Activated CD4-positive, alpha-beta T cell treated with anti-CD3 and anti-CD28 coated beads, Interleukin-2, Interleukin-6, amounts not matched to agents 100 ng/mL and 50 ng/mL, durations not matched to agents 16 hours and 8 hours (primary cell): ENCODE results near the gene P3H3.

ENCODE experiments used
- DNase-seq: peaks from one replicate; pipeline ENCODE4 v3.0.0-alpha.2; 2020

Gene P3H3

DNA sequence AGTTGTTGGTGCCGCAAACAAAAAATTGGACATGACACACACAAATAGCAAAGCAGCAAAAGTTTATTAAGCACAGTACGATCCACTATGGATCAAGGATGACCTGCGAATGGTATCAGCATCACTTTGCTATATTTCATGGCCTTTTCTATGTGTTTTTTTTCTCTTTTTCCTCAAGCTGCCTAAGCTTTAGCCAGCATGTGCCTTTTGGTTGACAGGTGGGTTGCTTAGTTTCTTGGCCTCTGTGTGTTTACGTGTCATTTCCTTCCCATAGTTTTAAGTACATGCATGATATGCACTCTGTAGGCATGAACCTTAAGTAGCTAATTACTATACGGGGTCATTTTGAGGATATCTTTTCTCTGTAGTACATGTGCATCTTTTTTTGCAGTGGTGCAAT lies 29.1 kb upstream of the P3H3 start:
- DNase-seq = no peak

DNA sequence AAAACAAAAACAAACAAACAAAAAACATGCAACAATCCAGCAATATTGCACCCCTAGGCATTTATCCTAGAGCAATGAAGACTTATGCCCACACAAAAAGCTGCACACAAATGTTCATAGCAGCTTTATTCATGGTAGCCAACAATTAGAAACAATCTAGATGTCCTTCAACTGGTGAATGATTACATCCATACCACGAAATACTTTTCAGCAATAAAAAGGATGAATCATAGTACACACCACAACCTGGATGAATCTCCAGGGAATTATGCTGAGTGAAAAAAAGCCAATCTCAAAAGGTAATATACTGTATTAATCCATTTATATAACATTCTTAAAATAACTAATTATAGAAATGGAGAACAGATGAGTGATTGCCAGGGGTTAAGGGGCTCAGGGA lies 21.0 kb upstream of the P3H3 start:
- no peak for DNase-seq

DNA sequence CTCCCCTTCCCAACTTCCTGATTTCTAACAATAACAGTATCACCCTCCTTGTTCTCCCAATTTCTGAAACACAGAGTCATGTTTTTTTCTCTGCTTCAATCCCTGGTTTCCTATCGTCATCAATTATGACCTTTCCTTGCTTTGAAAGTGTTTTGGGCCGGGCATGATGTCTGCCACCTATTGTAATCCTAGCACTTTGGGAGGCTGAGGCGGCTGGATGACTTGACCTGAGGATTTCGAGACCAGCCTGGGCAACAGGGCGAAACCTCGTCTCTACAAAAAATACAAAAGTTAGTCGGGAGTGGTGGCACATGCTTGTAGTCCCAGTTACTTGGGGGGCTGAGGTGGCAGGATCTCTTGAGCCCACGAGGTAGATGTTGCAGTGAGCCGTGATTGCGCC lies 19.2 kb upstream of the P3H3 start:
- DNase-seq = no peak

DNA sequence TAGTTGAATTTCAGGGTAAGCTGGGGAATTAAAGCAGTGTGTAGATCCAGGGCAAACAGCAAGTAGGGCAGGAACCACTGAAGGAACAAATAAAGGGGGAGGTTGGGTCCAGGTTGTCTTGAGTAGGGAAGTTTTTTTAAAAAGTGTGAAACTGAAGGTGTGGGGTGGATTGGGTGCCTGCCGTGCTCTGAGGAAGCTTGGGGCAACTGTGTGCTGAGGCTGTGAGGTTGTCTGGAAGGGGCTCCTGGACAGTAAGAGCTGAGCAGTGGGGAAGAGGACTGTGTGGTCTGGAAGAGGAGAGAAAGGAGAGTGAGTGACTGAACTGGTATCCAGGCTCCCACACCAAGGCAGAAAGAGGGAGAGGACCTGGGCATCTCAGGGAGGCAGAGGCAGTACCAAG lies 17.4 kb upstream of the P3H3 start:
- no peak for DNase-seq

DNA sequence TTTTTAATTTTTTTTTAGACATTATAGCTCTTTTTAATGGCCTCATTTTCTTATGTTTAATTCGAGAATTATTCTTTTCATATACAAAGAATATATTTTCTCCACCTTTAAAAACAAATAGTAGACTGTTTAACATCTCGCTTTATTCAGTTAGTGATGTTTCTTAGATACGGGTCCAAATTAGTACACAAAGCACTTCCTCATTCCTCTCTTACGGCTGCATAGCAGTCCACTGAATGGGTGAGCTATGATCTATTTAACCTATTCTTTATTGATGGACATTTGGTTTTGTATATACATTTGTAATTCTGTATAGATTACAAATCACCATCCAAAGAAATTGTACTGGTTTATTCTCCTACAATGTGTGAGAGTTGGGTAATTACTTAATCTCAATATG lies 14.8 kb upstream of the P3H3 start:
- no peak for DNase-seq

DNA sequence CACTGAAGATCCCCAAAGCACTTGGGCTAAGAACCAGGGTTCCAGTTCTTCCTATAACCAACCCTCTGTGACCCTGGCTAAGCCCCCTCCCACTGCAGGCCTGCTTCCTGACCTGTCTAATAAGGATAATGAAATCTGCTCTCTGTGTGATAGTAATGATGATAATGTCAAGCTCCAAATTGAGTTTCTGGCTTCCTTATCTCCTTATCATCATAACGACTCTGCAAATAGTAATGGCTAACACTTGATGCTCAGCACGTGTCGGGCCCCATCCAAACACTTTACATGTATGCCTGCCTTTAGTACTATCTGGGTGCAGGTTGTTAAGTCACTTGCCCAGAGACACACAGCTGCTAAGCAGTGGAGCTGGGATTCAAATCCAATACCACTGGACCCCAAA lies 11.6 kb upstream of the P3H3 start:
- DNase-seq = no peak

DNA sequence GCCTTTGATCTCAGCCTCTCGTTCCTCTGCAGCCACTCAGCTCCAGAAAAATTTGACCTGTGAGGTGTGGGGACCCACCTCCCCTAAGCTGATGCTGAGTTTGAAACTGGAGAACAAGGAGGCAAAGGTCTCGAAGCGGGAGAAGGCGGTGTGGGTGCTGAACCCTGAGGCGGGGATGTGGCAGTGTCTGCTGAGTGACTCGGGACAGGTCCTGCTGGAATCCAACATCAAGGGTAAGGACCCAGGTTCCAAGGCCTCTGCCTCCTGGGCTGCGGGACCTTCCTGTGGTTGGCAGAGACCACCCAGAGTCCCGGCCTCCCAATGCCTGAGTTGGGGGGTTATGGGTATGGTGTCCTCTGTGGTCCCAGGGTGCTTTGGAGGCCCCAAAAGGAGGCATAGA lies 11.1 kb upstream of the P3H3 start:
- no peak for DNase-seq

DNA sequence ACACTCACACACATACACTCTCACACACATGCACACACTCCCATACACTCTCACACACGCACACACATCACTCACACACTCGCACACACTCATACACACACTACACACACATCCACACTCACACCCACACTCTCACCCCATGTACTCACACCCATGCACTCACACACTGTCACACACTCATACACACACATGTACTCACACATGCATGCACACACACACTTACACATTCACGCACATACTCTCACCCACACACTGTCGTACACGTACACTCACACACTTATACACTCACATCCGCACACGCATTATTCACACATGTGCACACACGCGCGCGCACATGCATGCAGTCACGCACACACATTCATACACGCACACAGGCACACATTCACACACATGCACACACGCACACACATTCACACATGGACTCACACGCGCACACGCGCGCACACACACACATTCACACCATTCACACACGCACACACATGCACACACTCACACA lies 10.5 kb upstream of the P3H3 start:
- no peak for DNase-seq

DNA sequence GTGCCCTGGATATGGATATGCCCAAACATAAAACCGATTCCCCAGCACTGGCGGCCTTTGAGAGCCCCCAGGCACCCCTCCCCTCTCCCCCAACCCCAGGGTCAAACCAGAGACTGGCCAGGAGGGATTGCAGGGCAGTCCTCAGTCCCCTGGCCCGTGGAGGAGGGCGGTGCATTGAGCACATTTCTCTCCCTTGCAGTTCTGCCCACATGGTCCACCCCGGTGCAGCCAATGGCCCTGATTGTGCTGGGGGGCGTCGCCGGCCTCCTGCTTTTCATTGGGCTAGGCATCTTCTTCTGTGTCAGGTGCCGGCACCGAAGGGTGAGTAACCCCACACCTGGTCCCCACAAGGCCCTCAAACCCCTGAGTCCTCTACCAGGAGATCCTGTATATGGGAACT lies 10.0 kb upstream of the P3H3 start:
- DNase-seq = no peak

DNA sequence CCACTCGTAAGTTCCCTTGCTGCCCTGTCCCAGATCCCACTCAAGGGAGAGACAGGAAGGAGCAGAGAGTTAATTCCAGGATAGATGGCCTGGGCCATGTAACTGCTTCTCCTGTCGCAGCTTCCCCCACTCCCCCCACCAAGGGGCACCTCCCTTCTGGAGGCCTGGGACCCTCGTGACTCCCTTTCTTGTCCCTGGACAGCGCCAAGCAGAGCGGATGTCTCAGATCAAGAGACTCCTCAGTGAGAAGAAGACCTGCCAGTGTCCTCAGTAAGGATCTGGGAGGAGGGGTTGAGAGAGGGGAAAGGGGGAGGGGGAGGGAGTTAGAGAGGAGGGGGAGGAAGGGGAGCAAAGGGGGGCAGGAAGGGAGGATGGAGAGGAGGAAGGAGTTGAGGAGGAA lies 9.6 kb upstream of the P3H3 start:
- DNase-seq = no peak

DNA sequence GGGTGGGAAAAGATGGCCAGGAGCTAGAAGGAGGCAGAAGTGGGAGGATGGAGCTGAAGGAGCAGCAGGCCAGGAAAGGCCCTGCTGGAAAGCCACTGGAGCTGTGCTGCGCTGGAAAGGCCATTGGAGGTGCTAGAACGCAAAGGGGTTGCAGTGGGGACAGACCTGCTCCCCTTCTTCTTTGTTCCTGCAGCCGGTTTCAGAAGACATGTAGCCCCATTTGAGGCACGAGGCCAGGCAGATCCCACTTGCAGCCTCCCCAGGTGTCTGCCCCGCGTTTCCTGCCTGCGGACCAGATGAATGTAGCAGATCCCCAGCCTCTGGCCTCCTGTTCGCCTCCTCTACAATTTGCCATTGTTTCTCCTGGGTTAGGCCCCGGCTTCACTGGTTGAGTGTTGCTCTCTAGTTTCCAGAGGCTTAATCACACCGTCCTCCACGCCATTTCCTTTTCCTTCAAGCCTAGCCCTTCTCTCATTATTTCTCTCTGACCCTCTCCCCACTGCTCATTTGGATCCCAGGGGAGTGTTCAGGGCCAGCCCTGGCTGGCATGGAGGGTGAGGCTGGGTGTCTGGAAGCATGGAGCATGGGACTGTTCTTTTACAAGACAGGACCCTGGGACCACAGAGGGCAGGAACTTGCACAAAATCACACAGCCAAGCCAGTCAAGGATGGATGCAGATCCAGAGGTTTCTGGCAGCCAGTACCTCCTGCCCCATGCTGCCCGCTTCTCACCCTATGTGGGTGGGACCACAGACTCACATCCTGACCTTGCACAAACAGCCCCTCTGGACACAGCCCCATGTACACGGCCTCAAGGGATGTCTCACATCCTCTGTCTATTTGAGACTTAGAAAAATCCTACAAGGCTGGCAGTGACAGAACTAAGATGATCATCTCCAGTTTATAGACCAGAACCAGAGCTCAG lies 8.8 kb upstream of the P3H3 start:
- DNase-seq = no peak

DNA sequence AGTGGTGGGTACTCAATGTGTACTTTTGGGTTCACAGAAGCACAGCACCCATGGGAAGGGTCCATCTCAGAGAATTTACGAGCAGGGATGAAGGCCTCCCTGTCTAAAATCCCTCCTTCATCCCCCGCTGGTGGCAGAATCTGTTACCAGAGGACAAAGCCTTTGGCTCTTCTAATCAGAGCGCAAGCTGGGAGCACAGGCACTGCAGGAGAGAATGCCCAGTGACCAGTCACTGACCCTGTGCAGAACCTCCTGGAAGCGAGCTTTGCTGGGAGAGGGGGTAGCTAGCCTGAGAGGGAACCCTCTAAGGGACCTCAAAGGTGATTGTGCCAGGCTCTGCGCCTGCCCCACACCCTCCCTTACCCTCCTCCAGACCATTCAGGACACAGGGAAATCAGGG lies 8.0 kb upstream of the P3H3 start:
- DNase-seq = no peak

DNA sequence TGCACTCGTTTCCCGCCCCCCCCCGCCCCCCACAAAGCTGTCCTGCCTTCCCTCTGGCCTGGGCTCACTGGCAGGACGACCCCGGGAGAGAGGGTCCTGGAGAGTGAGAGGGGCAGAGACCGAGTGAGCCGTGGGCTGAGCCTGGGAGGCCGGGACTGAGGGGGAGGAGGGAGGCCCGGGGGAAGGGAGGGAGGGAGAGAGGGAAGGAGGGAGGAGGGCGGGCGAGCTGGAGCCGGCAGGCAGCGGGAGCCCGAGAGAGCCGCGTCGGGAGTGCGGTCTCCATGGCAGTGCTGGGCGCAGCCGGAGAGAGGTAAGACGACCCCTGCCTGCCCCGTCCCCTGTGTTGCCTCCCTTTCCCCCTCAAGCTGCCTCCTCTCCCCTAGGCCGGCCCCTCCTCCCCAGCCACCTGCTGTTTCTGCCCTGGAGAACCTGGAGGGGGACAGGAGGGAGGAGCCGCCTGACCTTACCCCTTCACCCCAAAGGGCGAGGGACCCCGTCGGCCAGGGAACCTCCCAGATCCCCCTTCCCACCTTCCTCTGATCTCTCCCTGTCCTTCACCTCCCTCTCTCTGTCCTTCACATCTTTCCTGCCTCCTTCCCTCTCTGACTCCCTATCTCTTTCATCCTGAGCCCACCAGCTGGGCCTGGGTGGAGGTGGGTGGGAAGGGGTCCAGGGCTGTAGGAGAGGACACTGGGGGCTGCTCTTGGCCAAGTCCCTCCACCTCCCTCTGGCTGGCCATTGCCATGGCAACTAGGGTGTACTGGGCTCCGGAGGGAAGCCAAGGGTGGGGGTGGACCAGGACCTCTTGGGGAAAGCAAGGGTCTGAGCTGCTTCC lies 6.4 kb upstream of the P3H3 start, which contains the start of gene GPR162:
Gene GPR162, plus strand, starts transcription at position 231 of the 835 bp plus-strand sequence. CDS start 2,078 bp downstream, outside the sequence.
- DNase-seq = no peak

DNA sequence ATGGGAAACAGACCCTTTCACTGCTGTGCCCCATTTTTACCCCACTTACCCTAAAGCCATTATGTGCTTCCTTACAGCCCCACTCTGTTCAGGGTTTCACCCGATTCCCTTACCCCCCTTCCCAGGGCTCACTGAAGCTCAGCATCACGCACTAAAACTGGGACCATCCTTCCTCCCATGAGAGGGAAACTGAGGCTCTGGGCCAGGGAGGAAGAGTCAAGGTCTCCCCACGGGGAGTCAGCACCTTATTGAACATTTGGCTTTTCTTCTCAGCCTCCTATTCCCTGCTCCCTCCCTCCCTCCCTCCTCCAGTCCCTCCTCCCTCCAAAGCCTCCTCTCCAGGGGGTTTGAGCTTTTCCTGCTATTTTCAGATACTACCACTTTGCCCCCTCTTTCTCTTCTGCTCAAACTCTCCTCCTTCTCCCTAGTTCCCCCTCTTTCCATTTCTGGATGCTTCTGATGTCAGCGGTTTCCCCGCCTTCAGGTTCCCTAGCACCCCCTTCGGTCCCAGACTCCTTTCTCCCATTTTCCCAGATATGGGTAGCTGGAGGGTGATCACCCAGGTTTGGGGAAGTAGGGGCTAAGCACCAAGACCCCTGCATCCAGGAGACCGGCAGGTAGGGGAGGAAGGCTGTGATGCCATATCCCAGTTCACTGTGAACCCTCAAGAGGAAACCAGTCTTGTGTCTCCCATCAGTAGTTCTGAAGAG lies 5.6 kb upstream of the P3H3 start:
- DNase-seq = no peak

DNA sequence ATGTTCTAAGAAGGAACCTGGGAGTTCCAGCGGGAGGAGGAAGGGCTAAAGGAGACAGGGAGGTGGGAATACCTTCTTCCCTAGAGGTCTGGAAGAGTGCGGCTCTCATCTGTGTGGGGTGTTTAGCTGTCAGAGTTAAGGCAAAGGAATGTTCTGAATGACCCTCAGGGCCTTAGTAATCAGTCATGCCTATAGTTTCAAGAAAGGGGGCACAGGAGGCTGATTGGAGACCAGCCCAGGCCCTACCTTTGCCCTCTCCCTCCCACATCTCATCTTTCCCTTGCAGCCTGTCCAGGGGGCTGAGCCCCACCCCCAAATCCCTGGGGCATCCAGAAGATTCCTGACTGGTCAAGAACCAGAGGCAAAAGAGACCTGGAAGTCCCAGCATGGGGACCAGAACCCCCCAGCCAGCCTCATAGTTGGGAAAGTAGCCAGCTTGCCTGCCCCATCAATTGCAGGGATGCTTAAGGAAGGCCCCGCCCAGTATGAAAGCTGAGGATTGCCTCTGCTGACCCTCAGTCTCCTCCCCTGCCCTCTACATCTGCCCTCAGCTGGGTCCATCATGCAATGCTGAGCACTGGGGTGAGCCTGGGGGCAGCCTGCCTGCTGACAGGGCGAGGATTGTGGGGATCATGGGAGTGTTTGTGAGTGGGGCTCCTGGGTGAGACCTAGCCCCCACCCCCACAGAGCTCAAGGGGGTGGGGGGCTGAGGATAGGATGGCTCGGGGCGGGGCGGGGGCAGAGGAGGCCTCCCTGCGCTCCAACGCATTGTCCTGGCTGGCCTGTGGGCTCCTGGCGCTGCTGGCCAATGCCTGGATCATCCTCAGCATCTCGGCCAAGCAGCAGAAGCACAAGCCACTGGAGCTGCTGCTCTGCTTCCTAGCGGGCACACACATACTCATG lies 4.8 kb upstream of the P3H3 start:
- no peak for DNase-seq

DNA sequence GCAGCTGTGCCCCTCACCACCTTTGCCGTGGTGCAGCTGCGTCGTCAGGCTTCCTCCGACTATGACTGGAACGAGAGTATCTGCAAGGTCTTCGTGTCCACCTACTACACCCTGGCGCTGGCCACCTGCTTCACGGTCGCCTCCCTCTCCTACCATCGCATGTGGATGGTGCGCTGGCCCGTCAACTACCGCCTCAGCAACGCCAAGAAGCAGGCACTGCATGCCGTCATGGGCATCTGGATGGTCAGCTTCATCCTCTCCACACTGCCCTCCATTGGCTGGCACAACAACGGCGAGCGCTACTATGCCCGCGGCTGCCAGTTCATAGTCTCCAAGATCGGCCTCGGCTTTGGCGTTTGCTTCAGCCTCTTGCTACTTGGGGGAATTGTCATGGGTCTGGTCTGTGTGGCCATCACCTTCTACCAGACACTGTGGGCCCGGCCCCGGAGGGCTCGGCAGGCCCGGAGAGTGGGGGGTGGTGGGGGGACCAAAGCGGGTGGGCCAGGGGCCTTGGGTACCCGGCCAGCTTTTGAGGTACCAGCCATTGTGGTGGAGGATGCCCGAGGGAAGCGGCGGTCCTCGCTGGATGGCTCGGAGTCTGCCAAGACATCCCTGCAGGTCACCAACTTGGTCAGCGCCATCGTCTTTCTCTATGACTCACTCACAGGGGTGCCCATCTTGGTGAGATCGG lies 4.0 kb upstream of the P3H3 start:
- no peak for DNase-seq

DNA sequence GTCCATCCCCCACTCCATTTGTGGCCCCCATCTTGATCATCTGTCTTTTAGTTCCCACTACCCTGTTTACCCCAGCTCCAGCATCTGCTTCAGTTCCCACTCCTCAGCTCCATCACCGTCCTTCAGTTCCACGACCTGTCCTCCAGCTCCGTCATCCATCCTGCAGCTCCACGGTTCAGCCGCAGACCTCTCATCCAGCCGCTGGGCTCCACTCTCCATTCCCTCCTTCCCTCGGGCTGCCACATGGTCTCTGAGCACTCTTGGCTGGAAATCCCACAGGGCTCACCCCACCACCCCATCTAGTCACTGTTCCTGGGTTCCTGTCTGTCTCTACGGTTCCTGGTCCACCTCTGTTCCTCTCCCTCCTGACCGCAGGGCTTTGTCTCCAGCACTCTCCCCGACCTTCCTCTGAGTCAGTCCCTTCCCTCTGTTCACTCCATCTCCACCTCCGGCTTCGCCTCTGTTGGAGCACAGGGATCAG lies 3.3 kb upstream of the P3H3 start:
- no peak for DNase-seq

DNA sequence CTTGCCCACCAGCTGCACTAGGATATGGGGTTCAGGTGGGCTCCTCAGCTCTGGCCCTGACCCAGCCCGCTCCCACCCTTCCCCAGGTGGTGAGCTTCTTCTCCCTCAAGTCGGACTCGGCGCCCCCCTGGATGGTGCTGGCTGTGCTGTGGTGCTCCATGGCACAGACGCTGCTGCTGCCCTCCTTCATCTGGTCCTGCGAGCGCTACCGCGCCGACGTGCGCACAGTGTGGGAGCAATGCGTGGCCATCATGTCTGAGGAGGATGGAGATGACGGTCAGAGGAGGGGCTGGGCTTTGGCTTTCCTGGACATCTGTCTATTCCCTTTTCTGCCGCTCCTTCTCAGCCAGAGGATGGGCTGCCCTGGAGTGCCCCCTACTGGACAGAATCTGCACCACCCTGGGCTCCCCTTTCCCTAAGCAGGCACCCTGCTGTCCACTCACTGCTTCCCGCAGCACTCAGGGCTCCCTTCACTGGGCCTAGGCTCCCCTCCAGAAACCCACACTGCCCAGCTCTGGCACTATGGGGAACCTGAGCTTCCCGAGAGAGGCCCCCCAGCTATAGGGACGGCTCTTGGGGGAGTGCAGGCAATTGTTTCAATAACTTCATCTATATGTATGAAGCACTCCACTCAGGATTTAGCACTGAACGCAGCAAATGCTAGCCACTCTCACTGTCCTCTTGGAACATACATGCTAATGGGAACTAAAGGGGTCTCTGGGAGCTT lies 2.6 kb upstream of the P3H3 start:
- peak; percentile 86 for DNase-seq

DNA sequence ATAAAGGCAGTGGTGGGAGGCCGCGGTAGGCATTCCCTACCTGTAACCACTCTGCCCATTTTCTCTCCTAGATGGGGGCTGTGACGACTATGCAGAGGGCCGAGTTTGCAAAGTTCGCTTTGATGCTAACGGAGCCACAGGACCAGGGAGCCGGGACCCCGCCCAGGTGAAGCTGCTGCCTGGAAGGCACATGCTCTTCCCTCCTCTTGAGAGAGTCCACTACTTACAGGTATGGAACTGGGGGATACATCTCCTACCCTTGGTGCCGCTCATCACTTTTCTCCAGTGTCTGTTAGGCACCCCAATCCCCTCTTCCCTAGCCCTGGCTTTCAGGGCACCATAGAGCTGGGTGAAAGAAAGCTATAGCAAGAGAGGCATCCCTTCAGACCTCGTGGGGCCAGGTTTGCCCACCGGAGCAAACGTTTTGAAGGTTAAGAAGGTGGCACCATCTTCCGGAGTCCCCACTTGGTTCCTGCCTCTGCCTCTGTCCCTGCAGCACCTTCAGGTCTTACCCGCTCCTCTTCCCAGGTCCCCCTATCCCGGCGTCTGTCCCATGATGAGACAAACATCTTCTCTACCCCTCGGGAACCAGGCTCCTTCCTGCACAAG lies 2.0 kb upstream of the P3H3 start:
- DNase-seq = no peak
